ENCODE measurements around the gene USP13.

USP13 gene

DNA sequence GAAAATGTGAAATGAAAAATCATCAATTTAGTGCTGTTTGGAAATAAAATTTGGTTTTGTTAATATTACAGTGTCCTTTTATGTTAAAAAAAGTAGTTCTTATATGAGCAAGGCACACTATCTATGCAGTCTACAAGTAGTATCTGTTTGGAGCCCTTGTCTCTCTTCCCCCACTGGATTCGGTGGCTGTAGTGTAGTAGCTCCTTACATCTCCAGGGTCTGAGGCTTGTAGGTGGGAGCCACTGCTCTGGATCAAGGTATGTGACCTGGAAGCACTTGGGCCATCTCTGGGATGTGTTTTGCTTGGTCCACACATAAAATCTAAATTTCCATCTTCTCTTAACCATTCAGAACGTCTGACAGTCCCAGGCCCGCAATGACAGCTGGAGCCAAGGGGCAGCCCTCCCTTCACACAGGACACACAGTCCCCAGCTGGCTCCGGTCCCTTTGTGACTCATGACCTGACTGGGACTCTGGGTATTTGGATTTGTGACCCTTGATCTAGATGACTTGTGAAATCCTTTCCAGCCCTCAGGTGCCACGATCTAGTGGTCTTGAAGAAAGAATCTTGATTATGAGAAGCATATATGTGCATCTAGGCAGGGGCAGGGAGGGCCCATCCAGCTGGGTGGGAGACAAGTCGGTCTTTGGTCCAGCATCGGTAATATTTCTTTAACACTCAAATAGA lies 80.0 kb downstream of the USP13 start:
- no peak for DNase-seq (ENCODE audit: extremely low spot score)
- CTCF ChIA-PET, result interaction anchor here (2.2 kb wide), 1 partner anchor 14 kb away, joined by 7 read pairs; no protein-coding TSS in a partner anchor
- TF ChIP-seq, protein P1, sequence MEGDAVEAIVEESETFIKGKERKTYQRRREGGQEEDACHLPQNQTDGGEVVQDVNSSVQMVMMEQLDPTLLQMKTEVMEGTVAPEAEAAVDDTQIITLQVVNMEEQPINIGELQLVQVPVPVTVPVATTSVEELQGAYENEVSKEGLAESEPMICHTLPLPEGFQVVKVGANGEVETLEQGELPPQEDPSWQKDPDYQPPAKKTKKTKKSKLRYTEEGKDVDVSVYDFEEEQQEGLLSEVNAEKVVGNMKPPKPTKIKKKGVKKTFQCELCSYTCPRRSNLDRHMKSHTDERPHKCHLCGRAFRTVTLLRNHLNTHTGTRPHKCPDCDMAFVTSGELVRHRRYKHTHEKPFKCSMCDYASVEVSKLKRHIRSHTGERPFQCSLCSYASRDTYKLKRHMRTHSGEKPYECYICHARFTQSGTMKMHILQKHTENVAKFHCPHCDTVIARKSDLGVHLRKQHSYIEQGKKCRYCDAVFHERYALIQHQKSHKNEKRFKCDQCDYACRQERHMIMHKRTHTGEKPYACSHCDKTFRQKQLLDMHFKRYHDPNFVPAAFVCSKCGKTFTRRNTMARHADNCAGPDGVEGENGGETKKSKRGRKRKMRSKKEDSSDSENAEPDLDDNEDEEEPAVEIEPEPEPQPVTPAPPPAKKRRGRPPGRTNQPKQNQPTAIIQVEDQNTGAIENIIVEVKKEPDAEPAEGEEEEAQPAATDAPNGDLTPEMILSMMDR (IDR thresholded peaks at IDR 0.05; ENCODE audit: control extremely low read depth, extremely low read depth, low read depth, missing control alignments), result no peak
- POLR2A ChIA-PET, result no interaction called here

DNA sequence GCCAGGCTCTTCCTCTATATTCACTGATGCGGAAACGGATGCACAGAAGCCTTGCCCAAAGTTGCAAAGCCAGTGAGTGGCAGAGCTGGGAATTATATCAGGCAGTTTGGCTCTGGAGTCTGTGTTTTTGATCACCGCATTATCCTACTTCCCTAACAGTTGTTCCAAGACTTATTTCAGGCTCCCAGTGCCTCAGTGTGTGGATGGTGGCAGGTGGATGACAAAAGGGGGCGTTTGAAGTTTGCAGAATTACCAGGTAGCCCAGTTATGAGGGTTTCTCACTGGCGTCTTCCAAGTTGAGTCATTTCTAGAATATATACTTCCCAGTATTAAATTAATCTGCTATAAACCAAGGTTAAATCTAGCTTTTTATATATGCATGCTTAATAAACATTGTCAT lies 81.0 kb downstream of the USP13 start:
- TF ChIP-seq, protein P1 (IDR thresholded peaks at IDR 0.05; ENCODE audit: control extremely low read depth, extremely low read depth, low read depth, missing control alignments), result no peak
- ChIA-PET CTCF (interaction anchor here (2.2 kb wide), 1 partner anchor 15 kb away, joined by 7 read pairs; no protein-coding TSS in a partner anchor), POLR2A (no interaction called here)
- no peak for DNase-seq (ENCODE audit: extremely low spot score)

DNA sequence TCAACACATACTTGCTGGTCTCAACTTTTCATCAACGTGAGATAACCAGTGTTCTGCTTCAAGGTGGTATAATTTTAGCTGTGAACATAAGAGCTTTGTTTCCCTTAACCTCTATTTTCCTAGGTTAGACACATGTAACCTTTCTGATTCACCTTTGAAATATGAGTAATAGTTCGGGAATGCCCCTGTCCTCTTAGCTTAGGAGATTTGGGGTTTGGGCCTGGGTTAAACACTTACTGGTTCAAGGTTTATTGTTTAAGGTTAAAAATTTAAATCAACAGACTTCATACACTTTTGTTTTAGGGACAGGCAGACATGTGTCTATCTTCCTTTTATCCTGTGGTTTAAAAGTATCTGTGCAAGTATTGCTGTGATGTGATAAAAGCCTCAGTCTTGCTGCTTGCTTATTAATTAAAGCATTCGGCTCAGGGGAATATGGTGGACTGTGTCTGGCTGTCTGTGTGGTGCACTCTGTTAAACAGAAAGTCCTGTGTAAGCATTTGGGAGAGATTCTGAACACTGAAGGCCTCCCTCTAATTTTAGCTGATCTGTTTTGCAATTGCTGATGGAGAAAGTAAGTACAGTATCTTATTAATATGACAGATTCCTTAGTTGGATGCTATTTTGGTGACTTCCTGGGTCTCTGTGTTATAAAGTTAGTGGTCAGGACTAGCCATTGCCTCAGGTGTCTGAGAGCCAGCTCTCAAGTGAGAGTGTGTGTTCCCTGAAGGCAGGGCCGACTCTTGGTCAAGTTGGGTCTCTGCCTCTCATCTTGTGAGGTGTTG lies 81.8 kb downstream of the USP13 start:
- TF ChIP-seq, protein P1 (IDR thresholded peaks at IDR 0.05; ENCODE audit: control extremely low read depth, extremely low read depth, low read depth, missing control alignments), result no peak
- no peak for DNase-seq (ENCODE audit: extremely low spot score)
- ChIA-PET CTCF (interaction anchor here (1.1 to 2.2 kb wide), 2 partner anchors 15 kb away, joined by 3 to 7 read pairs; no protein-coding TSS in a partner anchor), POLR2A (no interaction called here)

DNA sequence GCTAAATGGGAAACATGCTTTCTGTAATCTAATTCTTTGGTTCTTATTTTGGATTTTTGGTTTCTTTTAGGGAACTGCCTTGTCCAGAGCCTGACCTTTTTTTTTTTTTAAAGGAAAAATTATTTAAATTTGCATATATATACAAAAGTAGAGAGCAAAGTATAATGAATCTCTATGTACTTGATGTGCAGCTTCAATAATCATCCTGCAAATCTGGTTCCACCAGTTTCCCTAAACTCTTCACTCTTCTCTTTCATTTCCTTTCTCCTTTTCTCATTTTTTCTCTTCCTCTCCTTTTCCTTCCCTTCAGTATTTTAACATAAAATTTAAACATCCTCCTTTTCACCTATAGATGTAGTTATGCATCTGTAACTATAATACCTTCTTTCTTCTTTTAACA lies 82.5 kb downstream of the USP13 start:
- TF ChIP-seq, protein P1 (IDR thresholded peaks at IDR 0.05; ENCODE audit: control extremely low read depth, extremely low read depth, low read depth, missing control alignments), result no peak
- CTCF ChIA-PET, result interaction anchor here (1.1 to 2.2 kb wide), 3 partner anchors 15 to 16 kb away, joined by 3 to 7 read pairs (median 7); no protein-coding TSS in a partner anchor
- no peak for DNase-seq (ENCODE audit: extremely low spot score)
- POLR2A ChIA-PET, result no interaction called here

DNA sequence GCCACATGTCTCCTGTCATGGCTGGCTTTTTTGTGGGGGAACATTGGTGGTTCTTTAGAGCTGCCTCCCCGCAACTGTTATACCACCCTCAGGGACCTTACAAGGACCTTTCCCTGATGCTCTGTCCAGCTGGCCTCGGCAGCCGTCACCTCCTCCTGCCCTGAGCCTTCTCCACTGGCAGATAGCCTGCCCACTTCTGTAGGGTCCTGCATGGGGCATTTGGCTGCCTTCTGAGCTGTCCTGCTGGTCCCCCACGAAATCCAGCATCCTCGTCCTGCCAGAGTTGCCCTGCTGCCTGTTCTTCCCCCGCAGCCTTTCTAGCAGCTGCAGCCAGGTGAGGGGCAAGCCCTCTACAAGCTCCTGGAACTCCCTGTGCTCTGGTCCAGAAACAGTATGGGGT lies 86.2 kb downstream of the USP13 start:
- no peak for DNase-seq (ENCODE audit: extremely low spot score)
- TF ChIP-seq, protein P1 (IDR thresholded peaks at IDR 0.05; ENCODE audit: control extremely low read depth, extremely low read depth, low read depth, missing control alignments), result no peak
- ChIA-PET POLR2A (no interaction called here), CTCF (interaction anchor here (2.0 kb wide), 1 partner anchor 34 kb away, joined by 4 read pairs; no protein-coding TSS in a partner anchor)

DNA sequence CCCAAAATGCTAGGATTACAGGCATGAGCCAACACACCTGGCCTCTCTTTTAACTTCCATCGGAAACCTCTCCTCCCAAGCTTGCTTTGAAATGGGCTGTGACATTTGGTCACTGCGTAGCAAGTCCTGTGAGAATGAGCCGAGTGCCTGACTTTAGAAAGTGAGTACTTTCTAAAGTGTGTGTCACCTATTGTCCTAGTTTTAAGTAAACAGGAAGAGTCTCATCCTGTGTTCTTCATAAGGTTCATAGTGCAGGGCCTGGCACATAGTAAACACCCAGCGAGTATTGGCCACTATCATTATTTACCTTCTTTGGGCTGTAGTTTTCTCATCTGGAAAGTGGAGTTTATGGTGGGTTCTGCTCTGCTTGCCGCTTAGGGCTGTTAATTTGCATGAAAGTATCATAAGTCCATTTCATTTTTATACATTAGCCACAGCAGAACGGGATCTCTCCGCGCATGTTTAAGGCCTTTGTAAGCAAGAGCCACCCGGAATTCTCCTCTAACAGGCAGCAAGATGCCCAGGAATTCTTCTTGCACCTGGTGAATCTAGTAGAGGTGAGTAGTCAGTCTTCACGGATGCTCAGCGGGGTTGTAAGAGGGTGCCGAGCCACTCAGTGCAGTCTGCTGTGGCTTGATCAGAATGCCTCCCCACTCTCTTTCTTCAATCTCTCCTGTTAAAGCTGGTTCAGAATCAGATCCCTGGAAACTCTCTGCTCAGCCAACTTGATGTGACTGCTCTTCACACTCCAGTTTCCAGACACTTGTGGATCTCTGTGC lies 87.2 kb downstream of the USP13 start:
- POLR2A ChIA-PET, result no interaction called here
- no peak for DNase-seq (ENCODE audit: extremely low spot score)
- TF ChIP-seq, protein P1 (IDR thresholded peaks at IDR 0.05; ENCODE audit: control extremely low read depth, extremely low read depth, low read depth, missing control alignments), result no peak
- CTCF ChIA-PET, result interaction anchor here (2.0 kb wide), 1 partner anchor 35 kb away, joined by 4 read pairs; no protein-coding TSS in a partner anchor
